Frontal cortex (tissue), 4 donors: ENCODE measurements around the gene NOP16. TPM values are rescaled to one million over a fixed set of nuclear protein-coding genes. Genes with fewer than 3 reads are reported as not detected.

Source experiments
- DNase-seq, 2 donors: peaks; one replicate each; pipeline ENCODE4 v3.0.0; 2012; ENCODE audit warnings: low spot score in 2 of 2
- FAIRE-seq: peaks from 2 replicates; lab custom pipeline; 2012; peaks lifted over from hg19 to GRCh38; lab: Jason Lieb, UNC
- total RNA-seq: library from RNA; depleted of rRNA; stranded (reverse); fragments of >200 nt; gene quantifications from one replicate; pipeline ENCODE4 v1.2.3, GENCODE V29; 2014
- donor health status: control.
- donor health status: control.
- donor health status: control.

NOP16 gene
- total RNA-seq, 1 donor from 2014 or later: 12.6 TPM

GRCh38 chr5:176389135-176390123 lies 1.0 kb upstream of the NOP16 start:
- FAIRE-seq (no peak), DNase-seq (no peak)

DNA sequence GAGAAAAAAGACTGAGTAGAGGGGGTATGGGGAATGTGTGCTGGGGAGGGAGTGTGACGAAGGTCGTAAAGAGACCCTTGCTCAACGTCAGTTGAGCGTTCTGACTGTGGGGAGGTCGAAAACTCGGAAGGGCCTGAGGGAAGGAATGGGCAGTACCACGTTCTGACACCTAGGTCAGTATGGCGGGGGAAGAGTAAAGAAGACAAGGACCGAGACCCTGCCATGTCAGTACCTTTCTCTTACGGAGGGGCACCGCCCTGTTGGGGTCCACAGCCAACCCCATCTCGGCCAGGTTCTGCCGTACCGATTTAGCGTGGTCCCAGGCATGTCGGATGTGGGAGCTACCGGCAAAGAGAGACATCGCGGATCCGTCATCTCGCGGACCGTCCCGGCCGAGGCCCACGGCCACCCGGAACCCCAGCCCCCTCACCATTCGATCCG lies 375 bp downstream of the NOP16 start:
- FAIRE-seq (no peak), DNase-seq (no peak)

DNA sequence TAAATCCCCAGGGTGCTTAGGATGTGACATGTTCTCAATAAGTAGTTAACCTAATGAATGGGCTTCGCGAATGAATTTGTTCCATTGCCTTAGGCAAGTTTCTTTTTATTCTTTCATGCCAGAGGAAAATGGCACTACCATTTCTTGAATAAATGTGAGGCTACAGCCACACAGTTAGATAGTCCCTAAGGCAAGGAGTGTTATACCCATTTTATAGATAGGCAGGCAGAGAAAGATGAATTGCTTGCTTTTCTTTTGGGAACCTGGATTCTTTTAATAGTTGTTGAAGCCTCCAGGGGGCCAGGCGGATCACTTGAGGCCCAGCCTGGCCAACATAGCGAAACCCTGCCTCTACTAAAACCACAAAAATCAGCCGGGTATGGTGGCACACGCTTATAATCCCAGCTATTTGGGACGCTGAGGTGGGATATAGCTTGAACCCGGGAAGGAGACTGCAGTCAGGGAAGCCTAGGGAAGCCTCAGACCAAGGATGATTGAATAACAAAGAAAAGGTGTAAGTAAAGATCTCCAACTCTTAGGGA lies 943 bp downstream of the NOP16 start:
- FAIRE-seq (no peak), DNase-seq (no peak)

- FAIRE-seq: no peak
Observed at GRCh38 chr5:176386491-176386890, 1.9 kb downstream of the NOP16 start.

DNA sequence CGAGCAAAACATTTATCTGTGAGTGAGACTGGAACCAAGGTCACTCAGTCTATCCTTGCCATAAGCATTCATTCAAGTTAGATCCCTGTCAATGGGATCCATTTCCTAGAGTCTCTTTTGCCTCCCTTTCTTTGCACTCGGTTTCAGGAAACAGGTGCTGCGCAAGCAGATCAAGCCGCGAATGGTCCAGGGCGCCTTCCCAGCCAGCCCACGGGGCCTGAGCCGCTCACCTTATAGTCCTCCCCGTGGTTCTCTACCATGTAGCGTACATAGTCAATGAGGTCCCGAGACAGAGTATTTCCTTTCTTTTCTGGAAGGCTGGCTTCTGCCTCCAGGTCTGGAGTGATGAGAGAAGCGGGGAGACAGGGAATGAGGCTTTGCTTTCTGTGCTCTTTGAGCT lies 3.4 kb downstream of the NOP16 start:
- FAIRE-seq (no peak), DNase-seq (no peak)

More at GRCh38 chr5:176386491-176386890, 1.9 kb downstream of the NOP16 start:
- no peak for DNase-seq

GRCh38 chr5:176384366-176384930 lies 4.0 kb downstream of the NOP16 start:
- no peak for FAIRE-seq

GRCh38 chr5:176383961-176384360 lies 4.4 kb downstream of the NOP16 start:
- DNase-seq (no peak), FAIRE-seq (no peak)

More at GRCh38 chr5:176384366-176384930, 4.0 kb downstream of the NOP16 start:
- no peak for DNase-seq

DNA sequence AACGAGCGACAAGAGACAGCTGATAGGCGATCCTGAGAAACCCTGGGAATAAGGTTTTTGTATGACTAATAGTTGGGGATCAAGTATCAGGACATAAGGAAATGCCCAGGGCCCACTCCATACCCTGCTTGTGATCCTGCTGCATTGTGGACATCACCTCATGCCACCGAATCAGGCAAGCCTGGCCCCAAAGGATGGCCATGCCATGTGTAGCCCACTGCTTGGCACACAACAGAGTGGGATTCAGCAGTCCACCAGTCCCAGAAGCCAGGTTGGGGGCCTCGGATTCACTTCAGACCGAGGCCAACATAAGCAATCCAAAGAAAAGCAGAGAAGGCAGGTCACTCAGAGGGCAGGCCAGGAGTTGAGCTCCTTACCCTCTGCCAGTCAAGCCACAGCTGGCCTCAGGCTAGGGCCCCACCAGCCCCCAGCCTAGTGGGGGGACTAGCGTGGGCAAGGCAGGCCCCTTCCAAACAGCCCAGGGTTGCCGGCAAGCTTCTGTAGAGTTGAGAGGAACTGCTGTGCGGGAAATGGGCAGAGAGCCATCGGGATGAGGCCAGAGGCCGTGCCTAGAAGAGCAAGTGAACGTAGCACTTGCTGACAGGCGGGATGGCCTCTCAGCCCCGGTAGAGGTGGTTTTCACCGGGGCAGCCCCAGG lies 5.0 kb downstream of the NOP16 start:
- FAIRE-seq: no peak
- no peak for DNase-seq

- no peak for DNase-seq
- FAIRE-seq: no peak
Observed at GRCh38 chr5:176382721-176383120, 5.7 kb downstream of the NOP16 start.

- no peak for DNase-seq
Observed at GRCh38 chr5:176381979-176382378, 6.4 kb downstream of the NOP16 start.

GRCh38 chr5:176381423-176381822 lies 7.0 kb downstream of the NOP16 start:
- FAIRE-seq (no peak), DNase-seq (no peak)

More at GRCh38 chr5:176381979-176382378, 6.4 kb downstream of the NOP16 start:
- FAIRE-seq: no peak

DNA sequence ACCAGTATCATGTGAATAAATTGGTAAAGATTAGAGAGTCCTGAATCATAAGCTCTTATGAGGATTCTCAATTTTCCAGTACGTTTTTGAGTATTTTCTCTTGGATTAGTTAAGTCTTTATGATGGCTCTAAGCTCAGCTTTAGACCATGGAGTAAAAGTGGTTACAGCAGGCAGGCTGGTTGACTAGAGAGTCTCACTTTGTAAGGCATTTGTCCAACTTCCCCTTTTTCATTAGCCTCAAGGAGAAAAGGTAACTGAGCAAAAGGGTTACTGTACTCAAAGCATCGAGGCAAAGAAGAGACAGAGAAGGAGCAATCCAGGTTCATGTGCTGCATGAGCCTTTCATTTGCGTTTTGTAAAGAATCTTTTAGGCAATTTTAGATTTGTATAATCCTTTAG lies 8.5 kb downstream of the NOP16 start:
- FAIRE-seq (no peak), DNase-seq (no peak)

DNA sequence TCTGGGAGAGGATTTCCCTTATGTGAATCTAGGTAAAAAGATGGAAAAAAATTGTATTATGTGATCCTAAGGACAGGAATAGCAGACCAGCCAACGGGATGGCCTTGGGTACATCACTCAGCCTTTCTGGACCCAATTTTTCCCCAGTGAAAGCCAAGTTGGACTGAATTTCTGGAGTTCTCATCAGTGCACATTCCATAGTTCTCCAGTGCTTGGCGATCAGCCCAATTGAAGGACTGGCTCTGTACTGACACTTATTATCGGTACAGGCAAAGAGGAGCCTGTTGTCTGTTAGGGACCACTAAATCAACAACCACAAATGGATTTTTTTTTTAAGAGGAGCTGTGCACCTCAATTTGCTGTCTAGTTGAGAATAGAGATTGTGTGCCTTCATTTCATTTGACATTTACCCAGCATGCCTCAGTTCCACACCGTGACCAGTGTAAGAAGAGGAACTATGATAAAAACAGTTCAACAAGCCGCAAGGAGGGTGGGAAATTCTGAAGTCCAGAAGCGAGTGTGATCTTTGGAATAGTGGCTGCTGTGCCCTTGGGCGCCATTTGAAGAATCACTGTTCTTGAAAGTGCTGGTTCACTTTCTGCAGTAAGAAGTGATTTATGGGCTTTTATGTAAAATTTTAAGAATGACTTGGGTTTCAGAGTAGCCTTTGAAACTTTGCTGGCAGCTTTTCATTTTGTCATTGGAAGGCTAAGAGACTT lies 15.1 kb downstream of the NOP16 start:
- FAIRE-seq (no peak), DNase-seq (no peak)

DNA sequence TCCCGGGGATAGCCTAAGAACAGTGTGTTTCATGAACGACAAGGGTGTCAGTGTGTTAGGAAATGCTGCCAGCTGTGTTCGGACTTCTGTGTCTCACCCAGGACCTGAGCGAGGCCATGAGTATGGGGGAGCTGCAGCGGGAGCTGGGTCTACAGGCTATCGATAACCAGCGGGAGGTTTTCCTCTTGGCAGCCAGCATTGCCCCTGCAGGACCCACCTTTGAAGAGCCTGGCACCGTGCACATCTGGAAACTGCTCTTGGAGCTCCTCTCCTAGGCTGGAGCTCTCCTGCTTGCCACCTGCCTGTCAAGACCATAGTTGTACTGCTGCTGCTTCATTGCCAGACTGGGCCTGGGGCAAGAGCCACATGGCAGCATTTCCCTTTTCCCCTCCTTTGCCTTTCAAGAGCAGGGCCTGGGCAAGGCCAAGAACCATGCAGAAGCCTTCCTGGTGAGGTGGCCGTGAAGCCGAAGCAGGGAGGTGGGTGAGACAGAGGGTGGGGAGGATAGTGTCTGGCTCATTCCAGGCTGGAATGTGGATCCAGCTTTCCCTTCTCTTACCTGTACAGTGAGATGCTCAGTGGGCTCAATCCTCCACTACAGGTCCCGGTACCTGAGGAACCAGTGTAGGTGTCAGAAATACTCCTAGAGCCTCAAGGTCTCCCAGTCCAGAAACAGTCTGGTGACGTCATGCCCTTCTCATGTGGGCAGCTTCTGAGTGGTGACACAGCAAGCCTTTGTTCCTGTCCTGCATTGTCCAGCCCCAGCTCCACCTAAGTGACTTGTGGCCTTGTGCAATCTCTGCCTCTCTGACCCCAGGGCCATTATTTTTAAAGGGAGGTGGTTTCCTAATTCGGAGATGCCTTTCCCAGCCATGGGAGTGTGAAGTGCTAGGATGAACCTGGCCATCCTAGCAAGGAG lies 16.5 kb downstream of the NOP16 start:
- FAIRE-seq: no peak
- DNase-seq: no peak

- FAIRE-seq (no peak), DNase-seq (no peak)
Observed at GRCh38 chr5:176369934-176370711, 18.3 kb downstream of the NOP16 start.

DNA sequence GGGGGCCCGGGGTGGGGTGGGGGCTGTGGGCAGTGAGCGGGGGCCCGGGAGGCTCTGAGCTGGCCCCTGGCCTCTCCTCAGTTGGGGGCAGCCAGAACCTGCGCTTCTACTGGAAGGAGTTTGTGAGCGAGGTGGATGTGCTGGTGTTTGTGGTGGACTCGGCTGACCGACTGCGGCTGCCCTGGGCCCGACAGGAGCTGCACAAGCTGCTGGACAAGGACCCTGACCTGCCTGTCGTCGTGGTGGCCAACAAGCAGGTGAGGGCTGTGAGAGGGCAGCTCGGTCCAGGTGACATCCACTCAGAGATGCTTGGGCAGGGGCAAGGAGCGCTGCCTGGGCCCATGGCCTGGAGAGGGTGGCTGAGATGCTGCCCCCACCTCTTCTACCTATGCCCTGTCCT lies 19.7 kb downstream of the NOP16 start:
- no peak for FAIRE-seq

DNA sequence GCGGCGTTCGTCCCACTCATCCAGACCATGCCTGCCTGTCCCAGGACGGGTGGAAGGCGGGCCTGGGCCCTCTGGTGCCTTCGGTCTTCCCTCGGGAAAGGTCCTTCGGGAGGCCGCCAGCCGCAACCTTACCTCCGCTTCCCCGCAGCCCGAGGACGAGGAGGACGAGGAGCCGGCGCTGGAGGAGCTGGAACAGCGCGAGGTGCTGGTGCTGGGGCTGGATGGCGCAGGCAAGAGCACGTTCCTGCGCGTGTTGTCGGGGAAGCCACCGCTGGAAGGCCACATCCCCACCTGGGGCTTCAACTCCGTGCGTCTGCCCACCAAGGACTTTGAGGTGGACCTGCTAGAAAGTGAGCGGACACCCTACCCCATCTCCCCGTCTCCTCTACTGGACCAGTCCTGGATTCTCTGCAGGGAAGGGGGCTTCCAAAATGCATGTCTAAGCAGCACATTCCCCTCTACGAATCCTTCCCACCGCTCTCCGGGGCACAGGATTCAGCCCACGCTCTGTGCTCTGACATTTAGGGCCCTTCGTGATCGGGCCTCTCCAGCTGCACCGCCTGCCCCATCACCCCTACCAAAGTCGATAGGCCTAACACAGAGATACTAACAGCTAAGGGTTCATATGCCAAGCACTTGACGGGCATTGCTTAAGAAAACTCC lies 22.0 kb downstream of the NOP16 start:
- no peak for FAIRE-seq

More for the DNA sequence above, 19.7 kb downstream of the NOP16 start:
- DNase-seq: no peak

More for the DNA sequence above, 22.0 kb downstream of the NOP16 start:
- no peak for DNase-seq
